Esophagus muscularis mucosa (tissue), 3 donors: ENCODE measurements around the gene CEL.

Experiments used
- EP300 ChIP-seq: sonication (generic); formaldehyde crosslinking; IDR thresholded peaks from one replicate; pipeline ENCODE4 v1.6.1; 2017; ENCODE audit warnings: antibody characterized with exemption
- POLR2A ChIP-seq: fragments of 450-650 bp; IDR thresholded peaks from one replicate; pipeline ENCODE4 v1.6.1; 2017; ENCODE audit warnings: antibody characterized with exemption, moderate library complexity, mild to moderate bottlenecking, low read depth
- POLR2AphosphoS5 ChIP-seq, 2 donors: sonication (generic); formaldehyde crosslinking; IDR thresholded peaks; one replicate each; pipeline ENCODE4 v1.6.1; 2017; ENCODE audit warnings: antibody characterized with exemption in 2 of 2

DNA sequence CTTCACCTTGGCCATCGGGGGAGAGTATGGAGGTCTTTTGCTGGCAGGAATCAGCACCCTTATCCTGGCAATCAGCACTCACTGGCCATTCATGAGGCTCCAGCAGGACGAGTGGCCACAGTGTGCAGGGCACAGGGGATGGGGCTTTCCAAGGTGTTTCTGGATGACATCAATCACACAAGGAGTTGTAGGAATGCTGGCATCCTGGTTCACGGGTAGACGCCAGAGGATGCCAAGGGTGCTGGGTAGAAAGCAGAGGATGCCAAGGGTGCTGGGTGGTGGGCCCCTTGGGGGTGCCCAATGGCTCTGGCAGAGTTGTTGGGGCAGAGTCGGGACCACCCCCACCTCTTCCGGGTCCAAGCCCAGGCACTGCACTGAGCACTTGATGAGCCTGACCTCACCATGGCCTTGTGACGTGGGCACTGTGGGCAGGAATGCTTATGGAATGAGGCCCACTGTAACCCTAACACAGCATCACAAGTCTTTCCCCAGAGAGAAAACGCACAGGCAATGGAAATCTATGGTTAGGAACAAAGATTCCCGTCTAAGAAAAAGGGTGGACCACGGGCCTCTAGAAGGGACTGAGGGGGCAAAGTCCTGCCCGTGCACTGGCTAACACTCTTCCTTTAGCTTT, 29.1 kb downstream of the CEL start:
- TF ChIP-seq POLR2A (no peak), EP300 (no peak), POLR2AphosphoS5 (IDR thresholded peaks at IDR 0.05) (no peak)
